ENCODE results near the gene HSD3B7. TPM values are rescaled to one million over a fixed set of nuclear protein-coding genes. Genes with fewer than 3 reads are reported as not detected.

HSD3B7 gene
- total and polyA plus RNA-seq, 8 donors = 2.9 to 52.7 (median 10.3) TPM

GRCh38 chr16:30947859-30948666 is 36.9 kb upstream of the HSD3B7 start:
- 28 to 55% (median 35%) methylated on average over 26 to 44 of the region's 44 CpGs for WGBS, 5 donors
- Histone ChIP-seq H3K27ac (peak overlapping the region; percentile 89 to 96 (median 92)), H3K27me3 (no peaks in the 10 kb centered on the region), H3K9me3 (no peaks in the 10 kb centered on the region), H3K36me3 (peaks cover 0 to 41% (median 39%) of the 10 kb centered on the region in 4 donors), H3K4me3 (peak overlapping the region; percentile 69 to 88 (median 83)), H3K4me1 (peaks cover 28 to 50% (median 47%) of the 10 kb centered on the region in 4 donors)
- intact Hi-C loops (cut with DNase I; ENCODE audit: low total_unique reads) = no loop called here
- TF ChIP-seq POLR2A (IDR thresholded peaks at IDR 0.05) = no peak
- no peak for TF ChIP-seq CTCF (IDR thresholded peaks at IDR 0.05)
- no peak for TF ChIP-seq POLR2AphosphoS5 (IDR thresholded peaks at IDR 0.05)
- TF ChIP-seq EP300 (IDR thresholded peaks at IDR 0.05) = no peak
- peak; percentile 80 to 98 for DNase-seq

GRCh38 chr16:30948667-30949649 is 36.0 kb upstream of the HSD3B7 start, which contains the start of gene ORAI3:
TSS of gene ORAI3 (plus strand) at chr16:30949068. CDS start at chr16:30949290, 222 bp downstream.
- H3K36me3 ChIP-seq = peaks cover 0 to 35% (median 31%) of the 10 kb centered on the region in 4 donors
- no peaks in the 10 kb centered on the region for H3K9me3 ChIP-seq
- 0 to 1% (median 1%) methylated on average over 18 to 70 of the region's 70 CpGs for WGBS, 5 donors
- TF ChIP-seq POLR2A (IDR thresholded peaks at IDR 0.05) (no peak), EP300 (IDR thresholded peaks at IDR 0.05) (no peak), POLR2AphosphoS5 (IDR thresholded peaks at IDR 0.05) (peak; percentile 10 to 56 (median 42)), CTCF (IDR thresholded peaks at IDR 0.05) (no peak)
- H3K4me3 ChIP-seq = peak within 1 kb of the TSS; percentile 69 to 88 (median 83)
- H3K27ac ChIP-seq = peak within 1 kb of the TSS; percentile 89 to 96 (median 92)
- no peaks in the 10 kb centered on the region for H3K27me3 ChIP-seq
- intact Hi-C loops (cut with DNase I; ENCODE audit: low total_unique reads) = no loop called here
- peak; percentile 77 to 90 for DNase-seq
- H3K4me1 ChIP-seq = peaks cover 28 to 59% (median 56%) of the 10 kb centered on the region in 4 donors

GRCh38 chr16:30949650-30950515 is 35.1 kb upstream of the HSD3B7 start:
- intact Hi-C loops (cut with DNase I; ENCODE audit: low total_unique reads) = no loop called here
- H3K27me3 ChIP-seq = no peaks in the 10 kb centered on the region
- H3K4me3 ChIP-seq = peak overlapping the region; percentile 69 to 88 (median 83)
- peak; percentile 67 to 88 for DNase-seq
- TF ChIP-seq POLR2AphosphoS5 (IDR thresholded peaks at IDR 0.05) (peak in 2 of 3 donors; percentile 67 to 76), POLR2A (IDR thresholded peaks at IDR 0.05) (no peak)
- H3K4me1 ChIP-seq = peaks cover 28 to 64% (median 59%) of the 10 kb centered on the region in 4 donors
- WGBS, 5 donors = 3 to 10% (median 4%) methylated on average over 21 of the region's 21 CpGs
- H3K36me3 ChIP-seq = peaks cover 0 to 26% (median 22%) of the 10 kb centered on the region in 4 donors
- H3K27ac ChIP-seq = peak overlapping the region; percentile 89 to 96 (median 92)
- no peaks in the 10 kb centered on the region for H3K9me3 ChIP-seq

- WGBS, 5 donors = 68 to 76% (median 70%) methylated on average over 8 of the region's 8 CpGs
- intact Hi-C loops (cut with DNase I; ENCODE audit: low total_unique reads) = no loop called here
- Histone ChIP-seq H3K9me3 (no peaks in the 10 kb centered on the region), H3K27ac (peak overlapping the region; percentile 5 to 96 (median 92)), H3K36me3 (peaks cover 0 to 19% (median 16%) of the 10 kb centered on the region in 4 donors), H3K4me3 (peak overlapping the region; percentile 69 to 88 (median 83)), H3K27me3 (no peaks in the 10 kb centered on the region), H3K4me1 (peaks cover 28 to 64% (median 59%) of the 10 kb centered on the region in 4 donors)
- no peak for TF ChIP-seq CTCF (IDR thresholded peaks at IDR 0.05)
- TF ChIP-seq POLR2AphosphoS5 (IDR thresholded peaks at IDR 0.05) = no peak
- TF ChIP-seq EP300 (IDR thresholded peaks at IDR 0.05) = no peak
- no peak for TF ChIP-seq POLR2A (IDR thresholded peaks at IDR 0.05)
- DNase-seq = no peak
These were observed 34.4 kb upstream of the HSD3B7 start for GRCh38 chr16:30950516-30951065.
